WTC11 (cell line): ENCODE data around the gene AGXT. TPM values are rescaled to one million over a fixed set of nuclear protein-coding genes. Genes with fewer than 3 reads are reported as not detected.

Experiments used
- ATAC-seq: fragments of 200-7000 bp; cut with Tn5 transposase; 2 replicates; pipeline ENCODE4 v1.10.0; 2021; ENCODE audit warnings: mild to moderate bottlenecking, moderate library complexity
- CTCF ChIA-PET: fragments of 300-600 bp; sonication (Branson Sonifier 250); formaldehyde crosslinking; loops from one replicate; lab custom pipeline; 2021; ENCODE audit warnings: antibody characterized with exemption; lab: Charles Lee
- POLR2A ChIA-PET: fragments of 350-600 bp; sonication (Branson Sonifier 250); formaldehyde crosslinking; loops from one replicate; lab custom pipeline; 2021; ENCODE audit warnings: antibody characterized with exemption; lab: Charles Lee
- DNase-seq: peaks from one replicate; pipeline ENCODE4 v3.0.0; 2021; ENCODE audit warnings: low spot score
- H3K27ac Mint-ChIP-seq: 2 replicates; pipeline ENCODE4 v1.8.0; 2021; ENCODE audit warnings: mixed read lengths
- H3K27me3 Mint-ChIP-seq: 2 replicates; pipeline ENCODE4 v1.8.0; 2021; ENCODE audit warnings: low read depth, mild to moderate bottlenecking, moderate library complexity, mixed read lengths
- H3K36me3 Mint-ChIP-seq: 2 replicates; pipeline ENCODE4 v1.8.0; 2021; ENCODE audit warnings: mixed read lengths
- H3K4me1 Mint-ChIP-seq: 2 replicates; pipeline ENCODE4 v1.8.0; 2022; ENCODE audit warnings: mixed read lengths
- H3K4me3 Mint-ChIP-seq: 2 replicates; pipeline ENCODE4 v1.8.0; 2021; ENCODE audit warnings: mild to moderate bottlenecking, moderate library complexity, mixed read lengths
- H3K9me3 Mint-ChIP-seq: 2 replicates; pipeline ENCODE4 v1.8.0; 2021; ENCODE audit warnings: mixed read lengths
- ETV6 ChIP-seq: sonication (generic); formaldehyde crosslinking; IDR thresholded peaks from 2 replicates; pipeline ENCODE4 v1.8.1; 2022; ENCODE audit warnings: mild to moderate bottlenecking, missing genetic modification reagents
- FOXJ3 ChIP-seq: sonication (generic); formaldehyde crosslinking; IDR thresholded peaks from 2 replicates; pipeline ENCODE4 v1.9.0; 2021; ENCODE audit warnings: missing genetic modification reagents, mild to moderate bottlenecking, borderline replicate concordance
- FOXP1 ChIP-seq: sonication (generic); formaldehyde crosslinking; IDR thresholded peaks from 2 replicates; pipeline ENCODE4 v1.8.0; 2022; ENCODE audit warnings: missing genetic modification reagents, mild to moderate bottlenecking, moderate library complexity, borderline replicate concordance
- GRHL2 ChIP-seq: fragments of 250-450 bp; sonication (Bioruptor Pico); IDR thresholded peaks from 2 replicates; pipeline ENCODE4 v1.8.0; 2022; ENCODE audit warnings: mild to moderate bottlenecking, moderate library complexity; ENCODE audit not compliant: insufficient replicate concordance, severe bottlenecking
- HMGA2 ChIP-seq: fragments of 250-450 bp; sonication (Bioruptor Pico); IDR thresholded peaks from 2 replicates; pipeline ENCODE4 v1.4.0; 2021; ENCODE audit warnings: mild to moderate bottlenecking, moderate library complexity
- JUN ChIP-seq: sonication (generic); formaldehyde crosslinking; IDR thresholded peaks from 2 replicates; pipeline ENCODE4 v1.8.0; 2023; ENCODE audit warnings: mild to moderate bottlenecking, missing genetic modification reagents
- MYBL2 ChIP-seq: sonication (generic); formaldehyde crosslinking; IDR thresholded peaks from 2 replicates; pipeline ENCODE4 v1.8.1; 2023; ENCODE audit warnings: mild to moderate bottlenecking, moderate library complexity, missing genetic modification reagents
- NFE2L1 ChIP-seq: sonication (generic); formaldehyde crosslinking; IDR thresholded peaks from 2 replicates; pipeline ENCODE4 v1.8.1; 2023; ENCODE audit warnings: missing genetic modification reagents
- PRRX2 ChIP-seq: fragments of 250-450 bp; sonication (Bioruptor Pico); IDR thresholded peaks from 2 replicates; pipeline ENCODE4 v1.8.0; 2021; ENCODE audit warnings: mild to moderate bottlenecking
- SMAD4 ChIP-seq: sonication (generic); formaldehyde crosslinking; IDR thresholded peaks from 2 replicates; pipeline ENCODE4 v1.8.0; 2022; ENCODE audit warnings: mild to moderate bottlenecking, missing genetic modification reagents
- TCF7 ChIP-seq: sonication (generic); formaldehyde crosslinking; IDR thresholded peaks from 2 replicates; pipeline ENCODE4 v1.8.0; 2022; ENCODE audit warnings: mild to moderate bottlenecking, low read depth, missing genetic modification reagents, moderate library complexity
- ZNF138 ChIP-seq: sonication (generic); formaldehyde crosslinking; conservative IDR thresholded peaks from 2 replicates; pipeline ENCODE4 v1.8.1; 2022; ENCODE audit warnings: mild to moderate bottlenecking, moderate library complexity, missing genetic modification reagents
- ZNF219 ChIP-seq: sonication (generic); formaldehyde crosslinking; IDR thresholded peaks from 2 replicates; pipeline ENCODE4 v1.8.0; 2023; ENCODE audit warnings: missing genetic modification reagents, mild to moderate bottlenecking, borderline replicate concordance
- ZNF263 ChIP-seq: sonication (generic); formaldehyde crosslinking; IDR thresholded peaks from 2 replicates; pipeline ENCODE4 v1.8.1; 2022; ENCODE audit warnings: low read depth, mild to moderate bottlenecking, moderate library complexity, missing genetic modification reagents
- ZNF396 ChIP-seq: fragments of 250-450 bp; sonication (Bioruptor Pico); IDR thresholded peaks from 2 replicates; pipeline ENCODE4 v1.8.0; 2021; ENCODE audit warnings: mild to moderate bottlenecking, moderate library complexity, borderline replicate concordance
- total RNA-seq: library from RNA; stranded (reverse); gene quantifications from 3 replicates; pipeline ENCODE4 v1.2.3, GENCODE V29; 2021
- TF ChIP-seq, protein P1 (sequence below): sonication (generic); formaldehyde crosslinking; IDR thresholded peaks from 2 replicates; pipeline ENCODE4 v1.8.0; 2022; ENCODE audit warnings: mild to moderate bottlenecking, missing genetic modification reagents
- TF ChIP-seq, protein P2 (sequence below): sonication (generic); formaldehyde crosslinking; IDR thresholded peaks from 2 replicates; pipeline ENCODE4 v1.8.0; 2022; ENCODE audit warnings: mild to moderate bottlenecking, missing genetic modification reagents
- TF ChIP-seq, protein P3 (sequence below): sonication (generic); formaldehyde crosslinking; IDR thresholded peaks from 2 replicates; pipeline ENCODE4 v1.8.1; 2022; ENCODE audit warnings: mild to moderate bottlenecking, moderate library complexity, missing genetic modification reagents
- TF ChIP-seq, protein P4 (sequence below): sonication (generic); formaldehyde crosslinking; IDR thresholded peaks from 2 replicates; pipeline ENCODE4 v1.8.1; 2022; ENCODE audit warnings: low read depth, missing genetic modification reagents, borderline replicate concordance
- TF ChIP-seq, protein P5 (sequence below): sonication (generic); formaldehyde crosslinking; IDR thresholded peaks from 2 replicates; pipeline ENCODE4 v1.8.1; 2022; ENCODE audit warnings: missing genetic modification reagents, borderline replicate concordance
- TF ChIP-seq, protein P6 (sequence below): sonication (generic); formaldehyde crosslinking; IDR thresholded peaks from 2 replicates; pipeline ENCODE4 v1.8.0; 2022; ENCODE audit warnings: mild to moderate bottlenecking, missing genetic modification reagents

AGXT gene
- total RNA-seq, 1 experiment from 2014 or later: 0.24 TPM

DNA sequence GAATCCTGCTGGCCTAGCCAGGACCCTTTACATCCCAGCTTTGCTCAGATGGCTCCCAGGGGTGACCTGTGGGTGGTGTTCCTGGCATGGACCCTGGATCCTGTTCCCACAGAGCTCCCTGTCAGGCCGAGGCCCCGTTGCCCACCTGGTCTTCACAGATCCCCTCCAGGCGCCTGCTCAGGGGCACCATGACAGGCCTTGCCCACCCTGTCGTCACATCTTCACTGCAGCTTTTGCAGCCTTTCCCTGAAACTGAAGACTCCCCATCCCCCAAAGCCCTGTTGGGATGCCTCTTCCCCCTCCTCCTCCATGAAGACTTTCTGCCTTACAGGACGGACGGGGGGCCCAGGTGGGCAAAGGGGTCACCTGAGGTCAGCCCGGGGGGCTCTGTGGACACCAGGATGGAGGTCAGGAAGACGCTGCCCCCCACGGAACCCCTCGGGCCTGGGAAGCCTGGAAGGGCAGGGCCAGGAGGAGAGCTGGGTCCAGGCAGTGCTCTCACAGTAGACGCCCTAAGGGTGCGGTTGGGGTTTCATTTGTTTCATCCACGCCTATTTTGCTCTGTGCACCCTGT is 35.6 kb upstream of the AGXT start (continued):
- TF ChIP-seq, protein P1, sequence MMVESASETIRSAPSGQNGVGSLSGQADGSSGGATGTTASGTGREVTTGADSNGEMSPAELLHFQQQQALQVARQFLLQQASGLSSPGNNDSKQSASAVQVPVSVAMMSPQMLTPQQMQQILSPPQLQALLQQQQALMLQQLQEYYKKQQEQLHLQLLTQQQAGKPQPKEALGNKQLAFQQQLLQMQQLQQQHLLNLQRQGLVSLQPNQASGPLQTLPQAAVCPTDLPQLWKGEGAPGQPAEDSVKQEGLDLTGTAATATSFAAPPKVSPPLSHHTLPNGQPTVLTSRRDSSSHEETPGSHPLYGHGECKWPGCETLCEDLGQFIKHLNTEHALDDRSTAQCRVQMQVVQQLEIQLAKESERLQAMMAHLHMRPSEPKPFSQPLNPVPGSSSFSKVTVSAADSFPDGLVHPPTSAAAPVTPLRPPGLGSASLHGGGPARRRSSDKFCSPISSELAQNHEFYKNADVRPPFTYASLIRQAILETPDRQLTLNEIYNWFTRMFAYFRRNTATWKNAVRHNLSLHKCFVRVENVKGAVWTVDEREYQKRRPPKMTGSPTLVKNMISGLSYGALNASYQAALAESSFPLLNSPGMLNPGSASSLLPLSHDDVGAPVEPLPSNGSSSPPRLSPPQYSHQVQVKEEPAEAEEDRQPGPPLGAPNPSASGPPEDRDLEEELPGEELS (CRISPR knock-in tag): no peak

DNA sequence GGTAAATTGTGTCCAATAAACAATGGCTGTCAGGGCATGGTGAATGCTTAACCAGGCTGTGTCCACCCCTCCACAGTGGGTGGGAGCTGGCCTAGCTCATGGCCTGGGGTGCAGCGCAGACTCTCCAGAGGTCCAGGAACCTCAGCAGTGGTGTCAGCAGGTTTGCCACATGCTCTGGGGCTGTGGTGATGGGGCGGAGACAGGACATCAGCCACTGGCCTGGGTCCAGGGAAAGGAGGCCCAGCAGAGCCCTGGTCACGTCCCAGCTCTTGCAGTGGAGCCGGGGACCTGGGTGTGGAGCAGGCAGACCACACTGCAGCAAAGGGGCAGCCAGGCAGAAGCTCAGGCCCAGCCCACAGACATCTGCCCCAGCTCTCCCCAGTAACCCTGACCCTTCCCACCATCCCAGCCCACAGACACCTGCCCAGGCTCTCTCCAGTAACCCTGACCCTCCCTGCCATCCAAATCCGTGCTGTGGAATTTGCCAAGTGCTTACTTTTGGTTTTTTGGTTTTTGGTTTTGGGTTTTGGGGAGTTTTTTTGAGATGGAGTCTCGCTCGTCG is 34.8 kb upstream of the AGXT start:
- H3K4me1 Mint-ChIP-seq: no peaks in the 10 kb centered on the region
- ChIA-PET POLR2A (interaction anchor here (1.0 kb wide), 1 partner anchor 14 kb away, joined by 3 read pairs; the partner anchor contains the start of gene KIF1A), CTCF (interaction anchor here (1.0 to 1.5 kb wide), 3 partner anchors 14 to 83 kb away, joined by 3 to 4 read pairs (median 3); partner anchors contain the start of gene KIF1A)
- TF ChIP-seq TCF7 (CRISPR knock-in tag) (no peak), ZNF396 (no peak), FOXP1 (CRISPR knock-in tag) (no peak), PRRX2 (CRISPR knock-in tag) (no peak), MYBL2 (no peak), FOXJ3 (CRISPR knock-in tag) (no peak), ETV6 (CRISPR knock-in tag) (no peak), SMAD4 (CRISPR knock-in tag) (no peak), GRHL2 (CRISPR knock-in tag) (no peak), JUN (no peak), NFE2L1 (CRISPR knock-in tag) (no peak), ZNF263 (CRISPR knock-in tag) (no peak), HMGA2 (CRISPR knock-in tag) (no peak), ZNF138 (no peak), ZNF219 (no peak)
- TF ChIP-seq, protein P2, sequence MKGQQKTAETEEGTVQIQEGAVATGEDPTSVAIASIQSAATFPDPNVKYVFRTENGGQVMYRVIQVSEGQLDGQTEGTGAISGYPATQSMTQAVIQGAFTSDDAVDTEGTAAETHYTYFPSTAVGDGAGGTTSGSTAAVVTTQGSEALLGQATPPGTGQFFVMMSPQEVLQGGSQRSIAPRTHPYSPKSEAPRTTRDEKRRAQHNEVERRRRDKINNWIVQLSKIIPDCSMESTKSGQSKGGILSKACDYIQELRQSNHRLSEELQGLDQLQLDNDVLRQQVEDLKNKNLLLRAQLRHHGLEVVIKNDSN: no peak
- TF ChIP-seq, protein P3, sequence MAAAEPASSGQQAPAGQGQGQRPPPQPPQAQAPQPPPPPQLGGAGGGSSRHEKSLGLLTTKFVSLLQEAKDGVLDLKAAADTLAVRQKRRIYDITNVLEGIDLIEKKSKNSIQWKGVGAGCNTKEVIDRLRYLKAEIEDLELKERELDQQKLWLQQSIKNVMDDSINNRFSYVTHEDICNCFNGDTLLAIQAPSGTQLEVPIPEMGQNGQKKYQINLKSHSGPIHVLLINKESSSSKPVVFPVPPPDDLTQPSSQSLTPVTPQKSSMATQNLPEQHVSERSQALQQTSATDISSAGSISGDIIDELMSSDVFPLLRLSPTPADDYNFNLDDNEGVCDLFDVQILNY (CRISPR knock-in tag): no peak
- TF ChIP-seq, protein P4, sequence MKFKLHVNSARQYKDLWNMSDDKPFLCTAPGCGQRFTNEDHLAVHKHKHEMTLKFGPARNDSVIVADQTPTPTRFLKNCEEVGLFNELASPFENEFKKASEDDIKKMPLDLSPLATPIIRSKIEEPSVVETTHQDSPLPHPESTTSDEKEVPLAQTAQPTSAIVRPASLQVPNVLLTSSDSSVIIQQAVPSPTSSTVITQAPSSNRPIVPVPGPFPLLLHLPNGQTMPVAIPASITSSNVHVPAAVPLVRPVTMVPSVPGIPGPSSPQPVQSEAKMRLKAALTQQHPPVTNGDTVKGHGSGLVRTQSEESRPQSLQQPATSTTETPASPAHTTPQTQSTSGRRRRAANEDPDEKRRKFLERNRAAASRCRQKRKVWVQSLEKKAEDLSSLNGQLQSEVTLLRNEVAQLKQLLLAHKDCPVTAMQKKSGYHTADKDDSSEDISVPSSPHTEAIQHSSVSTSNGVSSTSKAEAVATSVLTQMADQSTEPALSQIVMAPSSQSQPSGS (CRISPR knock-in tag): no peak
- TF ChIP-seq, protein P5, sequence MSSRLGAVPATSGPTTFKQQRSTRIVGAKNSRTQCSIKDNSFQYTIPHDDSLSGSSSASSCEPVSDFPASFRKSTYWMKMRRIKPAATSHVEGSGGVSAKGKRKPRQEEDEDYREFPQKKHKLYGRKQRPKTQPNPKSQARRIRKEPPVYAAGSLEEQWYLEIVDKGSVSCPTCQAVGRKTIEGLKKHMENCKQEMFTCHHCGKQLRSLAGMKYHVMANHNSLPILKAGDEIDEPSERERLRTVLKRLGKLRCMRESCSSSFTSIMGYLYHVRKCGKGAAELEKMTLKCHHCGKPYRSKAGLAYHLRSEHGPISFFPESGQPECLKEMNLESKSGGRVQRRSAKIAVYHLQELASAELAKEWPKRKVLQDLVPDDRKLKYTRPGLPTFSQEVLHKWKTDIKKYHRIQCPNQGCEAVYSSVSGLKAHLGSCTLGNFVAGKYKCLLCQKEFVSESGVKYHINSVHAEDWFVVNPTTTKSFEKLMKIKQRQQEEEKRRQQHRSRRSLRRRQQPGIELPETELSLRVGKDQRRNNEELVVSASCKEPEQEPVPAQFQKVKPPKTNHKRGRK (CRISPR knock-in tag): no peak
- TF ChIP-seq, protein P6, sequence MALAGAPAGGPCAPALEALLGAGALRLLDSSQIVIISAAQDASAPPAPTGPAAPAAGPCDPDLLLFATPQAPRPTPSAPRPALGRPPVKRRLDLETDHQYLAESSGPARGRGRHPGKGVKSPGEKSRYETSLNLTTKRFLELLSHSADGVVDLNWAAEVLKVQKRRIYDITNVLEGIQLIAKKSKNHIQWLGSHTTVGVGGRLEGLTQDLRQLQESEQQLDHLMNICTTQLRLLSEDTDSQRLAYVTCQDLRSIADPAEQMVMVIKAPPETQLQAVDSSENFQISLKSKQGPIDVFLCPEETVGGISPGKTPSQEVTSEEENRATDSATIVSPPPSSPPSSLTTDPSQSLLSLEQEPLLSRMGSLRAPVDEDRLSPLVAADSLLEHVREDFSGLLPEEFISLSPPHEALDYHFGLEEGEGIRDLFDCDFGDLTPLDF (CRISPR knock-in tag): no peak
- ATAC-seq (no peak), DNase-seq (no peak)
- no peak overlapping the region for H3K4me3 Mint-ChIP-seq
- H3K27ac Mint-ChIP-seq: no peak overlapping the region
- H3K27me3 Mint-ChIP-seq: peaks cover 30% of the 10 kb centered on the region
- no peaks in the 10 kb centered on the region for H3K36me3 Mint-ChIP-seq
- H3K9me3 Mint-ChIP-seq: no peaks in the 10 kb centered on the region
